OCI-LY1 (cell line): ENCODE data around the gene G6PD.

Source experiments
- EZH2 ChIP-seq: fragments of 200-600 bp; sonication (generic), shearing (Covaris generic); IDR thresholded peaks from 2 replicates; pipeline ENCODE4 v1.8.0; 2017; ENCODE audit warnings: borderline replicate concordance, mixed run types, mild to moderate bottlenecking, antibody characterized with exemption, low read length, moderate library complexity, mixed read lengths
- TF ChIP-seq, protein P1 (sequence below): fragments of 200-600 bp; sonication (generic), shearing (Covaris generic); IDR thresholded peaks from 2 replicates; pipeline ENCODE4 v1.5.1; 2017; ENCODE audit warnings: mild to moderate bottlenecking, antibody characterized with exemption, low read length, moderate library complexity, mixed read lengths

DNA sequence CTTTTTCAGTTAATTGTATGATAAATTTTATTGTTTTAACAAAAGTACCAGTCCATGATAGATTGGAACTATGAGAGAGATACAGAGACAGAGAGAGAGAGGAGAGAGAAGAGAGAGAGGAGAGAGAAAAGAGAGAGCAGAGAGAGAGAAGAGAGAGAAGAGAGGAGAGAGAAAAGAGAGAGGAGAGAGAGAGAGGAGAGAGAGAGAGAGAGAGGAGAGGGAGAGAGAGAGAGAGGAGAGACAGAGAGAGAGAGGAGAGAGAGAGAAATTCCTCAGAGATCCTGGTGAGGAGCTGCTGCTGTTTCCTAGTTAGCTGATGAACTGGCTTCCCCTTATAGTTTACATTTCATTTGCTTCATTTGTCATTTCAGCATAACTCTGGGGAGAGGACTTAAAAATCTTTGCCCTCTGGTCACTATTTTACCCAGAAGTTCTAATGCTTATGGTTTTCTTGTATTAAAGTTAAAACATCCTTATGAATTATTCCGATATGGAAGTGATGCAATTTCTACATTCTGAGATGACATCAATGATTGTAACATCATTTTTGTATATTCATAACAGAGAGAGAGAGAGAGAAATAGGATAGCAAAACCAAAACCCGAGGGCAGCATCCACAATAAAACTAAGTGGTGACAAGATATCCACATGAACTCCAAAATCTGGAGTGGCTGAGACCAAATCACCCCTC lies 49.1 kb upstream of the G6PD start:
- TF ChIP-seq, protein P1, sequence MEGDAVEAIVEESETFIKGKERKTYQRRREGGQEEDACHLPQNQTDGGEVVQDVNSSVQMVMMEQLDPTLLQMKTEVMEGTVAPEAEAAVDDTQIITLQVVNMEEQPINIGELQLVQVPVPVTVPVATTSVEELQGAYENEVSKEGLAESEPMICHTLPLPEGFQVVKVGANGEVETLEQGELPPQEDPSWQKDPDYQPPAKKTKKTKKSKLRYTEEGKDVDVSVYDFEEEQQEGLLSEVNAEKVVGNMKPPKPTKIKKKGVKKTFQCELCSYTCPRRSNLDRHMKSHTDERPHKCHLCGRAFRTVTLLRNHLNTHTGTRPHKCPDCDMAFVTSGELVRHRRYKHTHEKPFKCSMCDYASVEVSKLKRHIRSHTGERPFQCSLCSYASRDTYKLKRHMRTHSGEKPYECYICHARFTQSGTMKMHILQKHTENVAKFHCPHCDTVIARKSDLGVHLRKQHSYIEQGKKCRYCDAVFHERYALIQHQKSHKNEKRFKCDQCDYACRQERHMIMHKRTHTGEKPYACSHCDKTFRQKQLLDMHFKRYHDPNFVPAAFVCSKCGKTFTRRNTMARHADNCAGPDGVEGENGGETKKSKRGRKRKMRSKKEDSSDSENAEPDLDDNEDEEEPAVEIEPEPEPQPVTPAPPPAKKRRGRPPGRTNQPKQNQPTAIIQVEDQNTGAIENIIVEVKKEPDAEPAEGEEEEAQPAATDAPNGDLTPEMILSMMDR = no peak
- TF ChIP-seq EZH2 = no peak
